Hepatocyte (in vitro differentiated cells): ENCODE results near the gene SURF2. TPM values are rescaled to one million over a fixed set of nuclear protein-coding genes. Genes with fewer than 3 reads are reported as not detected.

Source experiments
- DNase-seq: peaks from one replicate; pipeline ENCODE4 v3.0.0-alpha.2; 2016; ENCODE audit warnings: low spot score
- H2AFZ ChIP-seq: fragments of 200-600 bp; sonication (generic); 2 replicates; pipeline ENCODE4 v1.6.0; 2016; ENCODE audit warnings: antibody characterized with exemption, mild to moderate bottlenecking
- H3K27ac ChIP-seq: fragments of 200-600 bp; sonication (generic); 2 replicates; pipeline ENCODE4 v1.5.1; 2016; ENCODE audit warnings: mild to moderate bottlenecking
- H3K27me3 ChIP-seq: fragments of 200-600 bp; sonication (generic); 2 replicates; pipeline ENCODE4 v1.6.1; 2016
- H3K36me3 ChIP-seq: fragments of 200-600 bp; sonication (generic); replicated peaks from 2 replicates; pipeline ENCODE4 v1.5.1; 2016; ENCODE audit warnings: low read depth; ENCODE audit not compliant: insufficient read depth
- H3K4me1 ChIP-seq: fragments of 200-600 bp; sonication (generic); 2 replicates; pipeline ENCODE4 v1.5.1; 2016; ENCODE audit warnings: mild to moderate bottlenecking, moderate library complexity; ENCODE audit not compliant: insufficient read depth
- H3K4me2 ChIP-seq: fragments of 200-600 bp; sonication (generic); 2 replicates; pipeline ENCODE4 v1.6.0; 2016
- H3K4me3 ChIP-seq: fragments of 200-600 bp; sonication (generic); 2 replicates; pipeline ENCODE4 v1.5.1; 2016; ENCODE audit warnings: mild to moderate bottlenecking
- H3K79me2 ChIP-seq: fragments of 200-600 bp; sonication (generic); 2 replicates; pipeline ENCODE4 v1.6.0; 2017; ENCODE audit warnings: mild to moderate bottlenecking
- H3K9me2 ChIP-seq: fragments of 200-600 bp; sonication (generic); replicated peaks from 2 replicates; pipeline ENCODE4 v1.6.0; 2017; ENCODE audit warnings: mild to moderate bottlenecking; ENCODE audit not compliant: insufficient read depth
- H3K9me3 ChIP-seq: fragments of 200-600 bp; sonication (generic); 2 replicates; pipeline ENCODE4 v1.5.1; 2016; ENCODE audit warnings: low read depth, mild to moderate bottlenecking
- H4K20me1 ChIP-seq: fragments of 200-600 bp; sonication (generic); 2 replicates; pipeline ENCODE4 v1.6.0; 2016; ENCODE audit warnings: mild to moderate bottlenecking; ENCODE audit not compliant: insufficient read depth, poor library complexity, severe bottlenecking
- EZH2 ChIP-seq: fragments of 200-600 bp; sonication (generic); IDR thresholded peaks from 2 replicates; pipeline ENCODE4 v1.6.1; 2016; ENCODE audit warnings: antibody characterized with exemption, mild to moderate bottlenecking, borderline replicate concordance
- EZH2phosphoT487 ChIP-seq: fragments of 200-600 bp; sonication (generic); IDR thresholded peaks from one replicate; pipeline ENCODE4 v1.6.1; 2018; ENCODE audit warnings: antibody characterized with exemption, mild to moderate bottlenecking, low read depth, moderate library complexity; ENCODE audit not compliant: unreplicated experiment, severe bottlenecking
- WGBS: methylation state at CpG from one replicate; pipeline ENCODE4 v1.1.6; 2016; ENCODE audit warnings: low lambda C conversion rate; ENCODE audit errors: missing lambda C conversion rate; 5-methylcytosine and 5-hydroxymethylcytosine counted together
- polyA plus RNA-seq: library from polyadenylated mRNA; unstranded; fragments of >200 nt; fragmentation: Nextera tagmentation; extraction: Ambion mirVana; gene quantifications from 2 replicates; pipeline ENCODE4 v1.2.1, GENCODE V29; 2016
- total RNA-seq: library from RNA; depleted of rRNA; stranded (reverse); fragments of >200 nt; gene quantifications from 2 replicates; pipeline ENCODE4 v1.2.3, GENCODE V29; 2014
- TF ChIP-seq, protein P1 (sequence below): fragments of 200-600 bp; sonication (generic); IDR thresholded peaks from 2 replicates; pipeline ENCODE4 v1.5.1; 2016; ENCODE audit warnings: antibody characterized with exemption, mild to moderate bottlenecking; ENCODE audit not compliant: poor library complexity

Gene SURF2
- total and polyA plus RNA-seq, 2 experiments from 2014 or later: 13.6 to 22.9 TPM

DNA sequence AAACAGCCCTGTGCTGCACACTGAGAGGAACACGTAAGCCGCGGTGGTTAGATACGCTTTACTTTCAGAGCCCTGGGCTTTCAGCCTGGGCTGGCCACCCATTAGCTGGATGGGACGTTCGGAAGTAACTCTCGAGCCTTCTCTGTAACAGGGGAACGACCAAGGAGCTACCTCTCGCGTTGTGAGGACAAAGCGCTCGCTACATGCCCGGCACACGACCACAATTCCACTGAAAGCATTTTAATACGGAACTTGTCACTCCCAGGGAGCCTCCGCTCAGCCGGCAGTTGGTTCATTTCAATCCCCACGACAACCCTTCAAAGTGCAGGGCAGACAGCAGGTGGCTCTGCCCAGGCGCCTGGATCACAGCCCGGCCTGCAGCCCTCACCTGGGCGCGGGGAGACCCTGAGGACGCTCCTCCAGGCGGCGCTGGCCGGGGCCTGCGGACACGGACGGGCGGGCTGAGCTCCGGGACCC is 431 bp upstream of the SURF2 start:
- Histone ChIP-seq H3K4me3 (peak overlapping the region; percentile 95), H3K9me2 (no peaks in the 10 kb centered on the region), H3K27me3 (no peaks in the 10 kb centered on the region), H3K36me3 (no peaks in the 10 kb centered on the region), H2AFZ (peak overlapping the region; percentile 9), H4K20me1 (peaks cover 4% of the 10 kb centered on the region), H3K27ac (peak overlapping the region; percentile 68), H3K4me1 (peaks cover 18% of the 10 kb centered on the region), H3K4me2 (peak overlapping the region; percentile 97), H3K9me3 (no peaks in the 10 kb centered on the region), H3K79me2 (peaks cover 39% of the 10 kb centered on the region)
- WGBS: 2% methylated on average over 31 of the region's 31 CpGs
- TF ChIP-seq EZH2 (no peak), EZH2phosphoT487 (no peak)
- TF ChIP-seq, protein P1, sequence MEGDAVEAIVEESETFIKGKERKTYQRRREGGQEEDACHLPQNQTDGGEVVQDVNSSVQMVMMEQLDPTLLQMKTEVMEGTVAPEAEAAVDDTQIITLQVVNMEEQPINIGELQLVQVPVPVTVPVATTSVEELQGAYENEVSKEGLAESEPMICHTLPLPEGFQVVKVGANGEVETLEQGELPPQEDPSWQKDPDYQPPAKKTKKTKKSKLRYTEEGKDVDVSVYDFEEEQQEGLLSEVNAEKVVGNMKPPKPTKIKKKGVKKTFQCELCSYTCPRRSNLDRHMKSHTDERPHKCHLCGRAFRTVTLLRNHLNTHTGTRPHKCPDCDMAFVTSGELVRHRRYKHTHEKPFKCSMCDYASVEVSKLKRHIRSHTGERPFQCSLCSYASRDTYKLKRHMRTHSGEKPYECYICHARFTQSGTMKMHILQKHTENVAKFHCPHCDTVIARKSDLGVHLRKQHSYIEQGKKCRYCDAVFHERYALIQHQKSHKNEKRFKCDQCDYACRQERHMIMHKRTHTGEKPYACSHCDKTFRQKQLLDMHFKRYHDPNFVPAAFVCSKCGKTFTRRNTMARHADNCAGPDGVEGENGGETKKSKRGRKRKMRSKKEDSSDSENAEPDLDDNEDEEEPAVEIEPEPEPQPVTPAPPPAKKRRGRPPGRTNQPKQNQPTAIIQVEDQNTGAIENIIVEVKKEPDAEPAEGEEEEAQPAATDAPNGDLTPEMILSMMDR: peak; percentile 8
- no peak for DNase-seq

DNA sequence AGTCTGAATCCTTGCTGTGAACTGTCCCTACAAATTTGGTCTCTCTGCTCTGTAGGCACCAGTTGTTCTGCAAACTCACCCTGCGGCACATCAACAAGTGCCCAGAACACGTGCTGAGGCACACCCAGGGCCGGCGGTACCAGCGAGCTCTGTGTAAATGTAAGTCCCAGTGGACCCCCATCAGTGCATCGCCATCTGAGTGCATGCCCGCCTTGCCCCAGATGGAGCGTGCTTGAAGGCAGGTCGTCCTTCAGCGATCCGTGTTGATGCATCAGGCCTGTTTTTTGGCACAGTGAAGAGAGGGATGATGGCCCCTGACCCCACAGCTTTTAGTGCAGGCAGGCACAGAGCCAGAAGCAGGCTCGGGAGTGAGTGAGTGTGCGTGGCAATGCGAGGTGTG is 1.3 kb downstream of the SURF2 start:
- peaks cover 54% of the 10 kb centered on the region for H3K79me2 ChIP-seq
- no peaks in the 10 kb centered on the region for H3K27me3 ChIP-seq
- no peak overlapping the region for H3K4me3 ChIP-seq
- no peaks in the 10 kb centered on the region for H3K9me2 ChIP-seq
- no peak overlapping the region for H2AFZ ChIP-seq
- DNase-seq: no peak
- peak overlapping the region; percentile 100 for H3K4me2 ChIP-seq
- TF ChIP-seq, protein P1: no peak
- TF ChIP-seq EZH2phosphoT487: no peak
- TF ChIP-seq EZH2: no peak
- H4K20me1 ChIP-seq: peaks cover 16% of the 10 kb centered on the region
- no peaks in the 10 kb centered on the region for H3K9me3 ChIP-seq
- no peaks in the 10 kb centered on the region for H3K36me3 ChIP-seq
- 94% methylated on average over 12 of the region's 14 CpGs for WGBS
- H3K4me1 ChIP-seq: peaks cover 21% of the 10 kb centered on the region
- no peak overlapping the region for H3K27ac ChIP-seq

DNA sequence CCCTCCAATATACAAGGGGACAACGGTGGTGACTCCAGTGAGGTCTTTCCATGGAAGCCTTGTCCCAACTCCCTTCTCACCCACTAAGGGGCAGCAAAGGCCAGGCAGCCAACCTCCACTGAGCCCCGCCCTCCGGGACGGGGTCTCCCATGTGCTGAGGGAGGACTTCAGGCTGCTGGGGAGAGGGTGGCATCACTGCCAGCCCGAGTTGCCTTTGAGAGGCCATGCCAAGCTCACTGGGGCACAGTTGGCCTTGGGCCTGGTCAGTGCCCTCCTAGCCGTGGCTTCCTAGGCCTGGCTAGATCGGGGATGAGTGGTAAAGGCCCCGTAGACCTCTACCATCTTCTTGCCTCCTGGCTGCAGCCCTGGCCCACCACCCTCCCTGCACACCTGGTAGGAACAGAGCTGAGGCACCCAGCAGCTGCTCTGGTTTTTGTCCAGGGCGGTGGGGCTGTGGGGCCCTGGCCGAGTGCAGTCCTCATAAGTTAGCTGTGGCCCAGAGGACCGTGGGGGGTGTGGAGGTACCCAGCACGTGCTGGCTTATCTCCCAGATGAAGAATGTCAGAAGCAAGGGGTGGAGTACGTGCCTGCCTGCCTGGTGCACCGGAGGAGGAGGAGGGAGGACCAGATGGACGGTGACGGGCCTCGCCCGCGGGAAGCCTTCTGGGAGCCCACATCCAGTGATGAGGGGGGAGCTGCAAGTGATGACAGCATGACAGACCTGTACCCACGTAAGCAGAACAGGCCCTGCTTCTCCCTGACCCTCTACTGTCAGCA is 3.2 kb downstream of the SURF2 start:
- no peak overlapping the region for H3K27ac ChIP-seq
- no peaks in the 10 kb centered on the region for H3K27me3 ChIP-seq
- peaks cover 21% of the 10 kb centered on the region for H3K4me1 ChIP-seq
- no peak for TF ChIP-seq EZH2phosphoT487
- TF ChIP-seq EZH2: no peak
- TF ChIP-seq, protein P1: peak; percentile 39
- H3K36me3 ChIP-seq: no peaks in the 10 kb centered on the region
- peak; percentile 59 for DNase-seq
- H3K4me2 ChIP-seq: no peak overlapping the region
- H3K9me2 ChIP-seq: no peaks in the 10 kb centered on the region
- H3K9me3 ChIP-seq: no peaks in the 10 kb centered on the region
- WGBS: 70% methylated on average over 20 of the region's 20 CpGs
- H3K79me2 ChIP-seq: peaks cover 65% of the 10 kb centered on the region
- H3K4me3 ChIP-seq: no peak overlapping the region
- H2AFZ ChIP-seq: no peak overlapping the region
- H4K20me1 ChIP-seq: peaks cover 33% of the 10 kb centered on the region
